Mesothelial cell of epicardium (in vitro differentiated cells): ENCODE data around the gene CCDC50. TPM values are rescaled to one million over a fixed set of nuclear protein-coding genes. Genes with fewer than 3 reads are reported as not detected.

Source experiments
- DNase-seq, 2 experiments: peaks; one replicate each; pipeline ENCODE4 v3.0.0; 2021; ENCODE audit warnings: low spot score in 2 of 2; ENCODE audit not compliant: unreplicated experiment in 2 of 2
- H3K27ac Mint-ChIP-seq: 2 replicates; pipeline ENCODE4 v1.8.0; 2021; ENCODE audit warnings: mixed read lengths
- H3K27me3 Mint-ChIP-seq: 2 replicates; pipeline ENCODE4 v1.8.0; 2021; ENCODE audit warnings: low read depth, mixed read lengths
- H3K36me3 Mint-ChIP-seq: 2 replicates; pipeline ENCODE4 v1.8.0; 2021; ENCODE audit warnings: mixed read lengths
- H3K4me1 Mint-ChIP-seq: 2 replicates; pipeline ENCODE4 v1.8.0; 2021; ENCODE audit warnings: mixed read lengths
- H3K4me3 Mint-ChIP-seq: 2 replicates; pipeline ENCODE4 v1.8.0; 2021; ENCODE audit warnings: mild to moderate bottlenecking, moderate library complexity, mixed read lengths
- H3K9me3 Mint-ChIP-seq: 2 replicates; pipeline ENCODE4 v1.8.0; 2021; ENCODE audit warnings: mixed read lengths
- total RNA-seq: library from RNA; stranded (reverse); gene quantifications from 3 replicates; pipeline ENCODE4 v1.2.1, GENCODE V29; 2021
- TF ChIP-seq, protein P1 (sequence below): fragments of 200-600 bp; sonication (generic); IDR thresholded peaks from one replicate; pipeline ENCODE4 v1.5.0; 2021; ENCODE audit warnings: antibody characterized with exemption; ENCODE audit not compliant: unreplicated experiment

The CCDC50 gene
- total RNA-seq, 1 donor from 2014 or later = 63.2 TPM

GRCh38 chr3:191399918-191400317 lies 70.7 kb downstream of the CCDC50 start:
- H3K4me3 Mint-ChIP-seq = no peak overlapping the region
- peaks cover 7% of the 10 kb centered on the region for H3K4me1 Mint-ChIP-seq
- TF ChIP-seq, protein P1, sequence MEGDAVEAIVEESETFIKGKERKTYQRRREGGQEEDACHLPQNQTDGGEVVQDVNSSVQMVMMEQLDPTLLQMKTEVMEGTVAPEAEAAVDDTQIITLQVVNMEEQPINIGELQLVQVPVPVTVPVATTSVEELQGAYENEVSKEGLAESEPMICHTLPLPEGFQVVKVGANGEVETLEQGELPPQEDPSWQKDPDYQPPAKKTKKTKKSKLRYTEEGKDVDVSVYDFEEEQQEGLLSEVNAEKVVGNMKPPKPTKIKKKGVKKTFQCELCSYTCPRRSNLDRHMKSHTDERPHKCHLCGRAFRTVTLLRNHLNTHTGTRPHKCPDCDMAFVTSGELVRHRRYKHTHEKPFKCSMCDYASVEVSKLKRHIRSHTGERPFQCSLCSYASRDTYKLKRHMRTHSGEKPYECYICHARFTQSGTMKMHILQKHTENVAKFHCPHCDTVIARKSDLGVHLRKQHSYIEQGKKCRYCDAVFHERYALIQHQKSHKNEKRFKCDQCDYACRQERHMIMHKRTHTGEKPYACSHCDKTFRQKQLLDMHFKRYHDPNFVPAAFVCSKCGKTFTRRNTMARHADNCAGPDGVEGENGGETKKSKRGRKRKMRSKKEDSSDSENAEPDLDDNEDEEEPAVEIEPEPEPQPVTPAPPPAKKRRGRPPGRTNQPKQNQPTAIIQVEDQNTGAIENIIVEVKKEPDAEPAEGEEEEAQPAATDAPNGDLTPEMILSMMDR = no peak
- no peak for DNase-seq
- H3K27ac Mint-ChIP-seq = no peak overlapping the region
- no peaks in the 10 kb centered on the region for H3K27me3 Mint-ChIP-seq
- H3K36me3 Mint-ChIP-seq = peaks cover 15% of the 10 kb centered on the region
- peaks cover 11% of the 10 kb centered on the region for H3K9me3 Mint-ChIP-seq

DNA sequence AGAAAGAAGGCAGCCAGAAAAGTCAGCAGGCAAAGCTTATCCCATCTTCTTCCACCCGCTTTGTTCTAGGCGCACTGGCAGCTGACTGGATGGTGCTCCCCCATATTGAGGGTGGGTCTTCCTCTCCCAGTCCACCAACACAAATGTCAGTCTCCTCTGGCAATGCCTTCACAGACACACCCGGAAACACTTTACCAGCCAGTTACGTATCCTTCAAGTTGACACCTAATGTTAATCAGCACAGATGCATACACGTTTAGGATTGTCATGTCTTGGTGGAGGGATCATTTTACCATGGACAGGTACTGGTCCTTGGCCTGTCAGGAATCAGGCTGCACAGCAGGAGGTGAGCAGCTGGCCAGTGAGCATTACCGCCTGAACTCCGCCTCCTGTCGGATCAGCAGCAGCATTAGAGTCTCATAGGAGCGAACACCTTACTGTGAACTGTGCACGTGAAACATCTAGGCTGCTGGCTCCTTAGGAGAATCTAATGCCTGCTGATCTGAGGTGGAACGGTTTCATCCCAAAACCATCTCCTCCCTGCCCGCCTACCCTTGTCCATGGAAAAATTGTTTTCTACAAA lies 72.7 kb downstream of the CCDC50 start:
- DNase-seq = no peak
- H3K4me3 Mint-ChIP-seq = no peak overlapping the region
- peaks cover 19% of the 10 kb centered on the region for H3K9me3 Mint-ChIP-seq
- H3K36me3 Mint-ChIP-seq = peaks cover 12% of the 10 kb centered on the region
- H3K27me3 Mint-ChIP-seq = no peaks in the 10 kb centered on the region
- TF ChIP-seq, protein P1 = no peak
- H3K27ac Mint-ChIP-seq = no peak overlapping the region
- peaks cover 4% of the 10 kb centered on the region for H3K4me1 Mint-ChIP-seq

DNA sequence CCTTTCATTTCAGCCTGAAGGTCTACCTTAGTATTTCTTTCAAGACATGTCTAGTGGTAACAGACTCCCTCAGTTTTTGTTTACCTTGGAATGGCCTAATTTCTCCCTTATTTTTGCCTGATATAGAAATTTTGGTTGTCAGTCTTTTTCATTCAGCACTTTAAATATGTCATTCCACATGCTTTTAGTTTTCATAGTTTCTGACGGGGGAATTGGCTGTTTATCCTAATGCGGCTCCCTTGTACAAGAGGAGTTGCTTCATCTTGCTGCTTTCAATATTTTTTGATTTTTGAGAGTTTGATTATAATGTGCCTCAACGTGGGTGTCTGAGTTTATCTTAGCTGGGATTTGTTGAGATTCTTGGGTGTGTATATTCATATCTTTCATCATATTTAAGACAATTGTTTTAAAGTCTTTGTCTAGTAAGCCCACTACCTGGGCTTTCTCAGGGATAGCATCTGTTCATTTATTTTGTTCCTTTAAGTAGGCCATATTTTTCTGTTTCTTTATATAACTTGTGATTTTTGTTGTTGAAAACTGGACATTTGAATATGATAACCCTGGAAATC lies 80.7 kb downstream of the CCDC50 start:
- H3K36me3 Mint-ChIP-seq = peaks cover 7% of the 10 kb centered on the region
- no peak overlapping the region for H3K27ac Mint-ChIP-seq
- no peak for DNase-seq
- no peaks in the 10 kb centered on the region for H3K4me1 Mint-ChIP-seq
- H3K9me3 Mint-ChIP-seq = peaks cover 36% of the 10 kb centered on the region
- no peak overlapping the region for H3K4me3 Mint-ChIP-seq
- TF ChIP-seq, protein P1 = no peak
- H3K27me3 Mint-ChIP-seq = no peaks in the 10 kb centered on the region

DNA sequence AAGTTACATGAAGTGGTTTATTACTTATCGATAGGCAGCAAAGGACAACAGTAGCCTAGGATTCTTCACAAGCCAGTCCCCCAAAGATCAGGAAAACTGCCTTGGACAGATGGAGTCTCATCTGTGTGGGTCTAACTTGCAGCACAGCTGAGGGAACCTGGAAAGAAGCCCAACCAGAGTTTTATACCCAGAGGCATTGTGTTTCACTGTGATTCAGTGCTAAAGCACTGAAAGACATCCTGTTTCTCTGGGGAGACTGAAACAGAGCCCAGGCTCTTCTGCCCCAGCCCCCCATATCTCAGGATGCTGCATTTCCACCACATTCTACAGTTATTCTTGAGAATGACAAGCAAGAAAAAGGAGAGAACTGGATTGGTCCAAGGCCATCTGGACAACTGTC lies 83.6 kb downstream of the CCDC50 start:
- no peak overlapping the region for H3K27ac Mint-ChIP-seq
- peaks cover 25% of the 10 kb centered on the region for H3K9me3 Mint-ChIP-seq
- no peaks in the 10 kb centered on the region for H3K27me3 Mint-ChIP-seq
- peaks cover 7% of the 10 kb centered on the region for H3K36me3 Mint-ChIP-seq
- DNase-seq = no peak
- H3K4me1 Mint-ChIP-seq = no peaks in the 10 kb centered on the region
- TF ChIP-seq, protein P1 = no peak
- no peak overlapping the region for H3K4me3 Mint-ChIP-seq

- Mint-ChIP-seq H3K27me3 (no peaks in the 10 kb centered on the region), H3K9me3 (peaks cover 21% of the 10 kb centered on the region), H3K4me1 (no peaks in the 10 kb centered on the region), H3K27ac (no peak overlapping the region), H3K4me3 (no peak overlapping the region), H3K36me3 (peaks cover 7% of the 10 kb centered on the region)
- no peak for DNase-seq
- TF ChIP-seq, protein P1 = no peak
Observed at GRCh38 chr3:191414286-191414685, 85.1 kb downstream of the CCDC50 start.
